Mesodermal cell (in vitro differentiated cells): Measurements from ENCODE around the gene CALML6.

Experiments
- H3K27ac ChIP-seq: 2 replicates; pipeline ENCODE4 v1.7.0; 2013; ENCODE audit warnings: mild to moderate bottlenecking, low read depth, low read length, moderate library complexity; ENCODE audit not compliant: severe bottlenecking
- H3K36me3 ChIP-seq: 2 replicates; pipeline ENCODE4 v1.7.1; 2013; ENCODE audit warnings: mild to moderate bottlenecking, low read length, moderate library complexity; ENCODE audit not compliant: control insufficient read depth, insufficient read depth
- H3K4me1 ChIP-seq: one replicate; pipeline ENCODE4 v1.7.1; 2013; ENCODE audit warnings: mild to moderate bottlenecking, low read length; ENCODE audit not compliant: insufficient read depth, control insufficient read depth, poor library complexity, severe bottlenecking
- H3K4me3 ChIP-seq: 2 replicates; pipeline ENCODE4 v1.7.0; 2013; ENCODE audit warnings: low read length, control low read depth, mild to moderate bottlenecking; ENCODE audit not compliant: insufficient read depth, poor library complexity, severe bottlenecking; ENCODE audit errors: extremely low read depth
- H3K9me3 ChIP-seq: 2 replicates; pipeline ENCODE4 v1.7.1; 2013; ENCODE audit warnings: mild to moderate bottlenecking, low read length, moderate library complexity; ENCODE audit not compliant: control insufficient read depth
- WGBS, 2 experiments: methylation state at CpG; one replicate each; pipeline ENCODE4 v1.1.5; 2013; ENCODE audit warnings: missing lambda C conversion rate in 2 of 2; ENCODE audit not compliant: insufficient coverage in 2 of 2; 5-methylcytosine and 5-hydroxymethylcytosine counted together

The CALML6 gene

GRCh38 chr1:1938613-1939295, 23.7 kb downstream of the CALML6 start:
- Histone ChIP-seq H3K9me3 (peaks cover 3% of the 10 kb centered on the region), H3K27ac (no peak overlapping the region), H3K4me1 (no peaks in the 10 kb centered on the region), H3K36me3 (no peaks in the 10 kb centered on the region), H3K4me3 (no peak overlapping the region)
- 93 to 95% methylated on average over 23 to 24 of the region's 24 CpGs for WGBS, 2 experiments

- no peak overlapping the region for H3K4me3 ChIP-seq
- H3K4me1 ChIP-seq, result no peaks in the 10 kb centered on the region
- WGBS, 2 experiments, result 94% methylated on average over 14 to 23 of the region's 28 CpGs
- no peaks in the 10 kb centered on the region for H3K9me3 ChIP-seq
- H3K27ac ChIP-seq, result no peak overlapping the region
- H3K36me3 ChIP-seq, result no peaks in the 10 kb centered on the region
These were observed 24.4 kb downstream of the CALML6 start for GRCh38 chr1:1939296-1940122.

- WGBS, 2 experiments, result 89 to 95% methylated on average over 11 to 12 of the region's 12 CpGs
- Histone ChIP-seq H3K27ac (no peak overlapping the region), H3K36me3 (no peaks in the 10 kb centered on the region), H3K9me3 (no peaks in the 10 kb centered on the region), H3K4me3 (no peak overlapping the region), H3K4me1 (no peaks in the 10 kb centered on the region)
These were observed 25.0 kb downstream of the CALML6 start for GRCh38 chr1:1940123-1940425.

- Histone ChIP-seq H3K9me3 (no peaks in the 10 kb centered on the region), H3K4me3 (no peak overlapping the region), H3K4me1 (no peaks in the 10 kb centered on the region), H3K36me3 (no peaks in the 10 kb centered on the region), H3K27ac (no peak overlapping the region)
- WGBS, 2 experiments, result 82 to 83% methylated on average over 17 to 19 of the region's 19 CpGs
These were observed 26.3 kb downstream of the CALML6 start for GRCh38 chr1:1941211-1941841.

- WGBS, 2 experiments, result 91 to 92% methylated on average over 33 to 35 of the region's 39 CpGs
- no peak overlapping the region for H3K27ac ChIP-seq
- H3K4me3 ChIP-seq, result no peak overlapping the region
- H3K9me3 ChIP-seq, result no peaks in the 10 kb centered on the region
- no peaks in the 10 kb centered on the region for H3K4me1 ChIP-seq
- no peaks in the 10 kb centered on the region for H3K36me3 ChIP-seq
These were observed 27.1 kb downstream of the CALML6 start for GRCh38 chr1:1941868-1942752.

- Histone ChIP-seq H3K4me3 (no peak overlapping the region), H3K4me1 (no peaks in the 10 kb centered on the region), H3K27ac (no peak overlapping the region), H3K36me3 (no peaks in the 10 kb centered on the region), H3K9me3 (no peaks in the 10 kb centered on the region)
- 94 to 96% methylated on average over 37 to 38 of the region's 45 CpGs for WGBS, 2 experiments
These were observed 27.9 kb downstream of the CALML6 start for GRCh38 chr1:1942753-1943656.

GRCh38 chr1:1943834-1944570, 28.9 kb downstream of the CALML6 start:
- no peak overlapping the region for H3K27ac ChIP-seq
- H3K36me3 ChIP-seq, result no peaks in the 10 kb centered on the region
- H3K9me3 ChIP-seq, result no peaks in the 10 kb centered on the region
- 13 to 23% methylated on average over 31 to 36 of the region's 37 CpGs for WGBS, 2 experiments
- no peaks in the 10 kb centered on the region for H3K4me1 ChIP-seq
- no peak overlapping the region for H3K4me3 ChIP-seq

GRCh38 chr1:1945782-1946393, 30.8 kb downstream of the CALML6 start:
- Histone ChIP-seq H3K4me1 (no peaks in the 10 kb centered on the region), H3K9me3 (no peaks in the 10 kb centered on the region), H3K4me3 (no peak overlapping the region), H3K36me3 (no peaks in the 10 kb centered on the region), H3K27ac (no peak overlapping the region)
- WGBS, 2 experiments, result 90 to 92% methylated on average over 26 to 28 of the region's 29 CpGs

- H3K36me3 ChIP-seq, result no peaks in the 10 kb centered on the region
- H3K4me3 ChIP-seq, result no peak overlapping the region
- no peak overlapping the region for H3K27ac ChIP-seq
- WGBS, 2 experiments, result 79 to 83% methylated on average over 7 to 9 of the region's 11 CpGs
- no peaks in the 10 kb centered on the region for H3K9me3 ChIP-seq
- H3K4me1 ChIP-seq, result no peaks in the 10 kb centered on the region
These were observed 31.5 kb downstream of the CALML6 start for GRCh38 chr1:1946540-1946939.
